HG03469 (cell line): Measurements from ENCODE around the gene TNMD.

Source experiments
- ATAC-seq: cut with Tn5 transposase; IDR thresholded peaks from one replicate; pipeline ENCODE4 v1.9.1; 2021; ENCODE audit warnings: mild to moderate bottlenecking, moderate library complexity, moderate number of reproducible peaks; ENCODE audit not compliant: unreplicated experiment

The TNMD gene

DNA sequence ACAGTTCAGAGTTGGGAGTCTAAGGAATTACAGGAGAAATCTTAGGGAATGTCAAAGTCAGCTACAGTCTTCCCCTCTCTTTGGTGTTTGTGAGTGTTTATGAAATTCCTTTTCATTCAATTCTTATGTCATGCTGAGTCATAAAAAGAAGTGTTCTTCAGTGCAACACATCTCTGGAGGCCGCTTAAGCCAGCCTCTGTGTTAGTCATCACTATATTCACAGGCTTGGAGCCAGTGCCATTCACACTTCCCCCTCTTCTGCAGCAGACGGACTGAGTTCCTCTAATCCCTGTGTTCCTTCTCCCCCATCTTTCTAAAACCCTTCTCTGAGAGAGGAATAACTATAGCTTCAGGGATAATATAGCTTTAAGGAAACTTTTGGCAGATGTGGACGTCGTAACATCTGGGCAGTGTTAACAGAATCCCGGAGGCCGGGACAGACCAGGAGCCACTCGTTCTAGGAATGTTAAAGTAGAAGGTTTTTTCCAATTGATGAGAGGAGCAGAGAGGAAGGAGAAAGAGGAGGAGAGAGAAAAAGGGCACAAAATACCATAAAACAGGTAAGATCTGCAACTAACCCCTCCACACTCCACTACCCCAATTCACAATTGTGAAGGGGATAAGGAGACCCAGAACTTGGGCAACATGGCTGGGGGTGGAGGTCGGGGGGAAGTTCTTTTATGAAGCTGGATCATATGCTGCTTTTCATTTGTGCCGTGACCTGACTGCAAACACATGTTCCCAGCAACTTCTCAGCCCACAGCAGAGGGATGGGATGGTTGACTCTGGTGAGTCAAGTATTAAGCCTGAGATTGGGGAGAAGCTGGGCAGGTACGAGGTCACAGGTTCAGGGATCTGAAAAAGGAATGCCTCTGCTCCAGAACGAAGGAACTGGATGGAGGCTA is 59.5 kb downstream of the TNMD start, which contains the start of gene SRPX2:
SRPX2 (plus strand) TSS at position 244 of the 905 bp plus-strand sequence. CDS start 2,124 bp downstream, outside the sequence.
- ATAC-seq, result peak; percentile 76

DNA sequence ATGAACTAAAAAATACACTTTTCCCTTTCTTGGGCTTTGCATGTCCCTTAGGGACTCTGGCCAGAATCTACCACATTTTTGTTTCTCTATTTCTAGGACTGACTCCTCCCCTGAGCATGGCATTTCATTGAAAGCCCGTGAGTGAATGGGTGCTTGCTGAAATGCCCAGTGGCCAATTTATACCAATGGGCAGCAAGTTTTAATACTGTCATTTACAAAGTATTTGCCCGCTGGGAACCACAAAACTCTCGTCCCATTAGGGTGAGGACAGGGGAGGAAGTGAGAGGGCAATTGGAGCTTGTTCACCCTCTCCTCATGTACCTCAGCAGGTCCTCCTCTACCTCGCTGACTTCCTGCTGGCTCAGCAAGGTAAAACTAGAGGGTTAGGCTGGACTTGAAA is 60.4 kb downstream of the TNMD start:
- no peak for ATAC-seq

DNA sequence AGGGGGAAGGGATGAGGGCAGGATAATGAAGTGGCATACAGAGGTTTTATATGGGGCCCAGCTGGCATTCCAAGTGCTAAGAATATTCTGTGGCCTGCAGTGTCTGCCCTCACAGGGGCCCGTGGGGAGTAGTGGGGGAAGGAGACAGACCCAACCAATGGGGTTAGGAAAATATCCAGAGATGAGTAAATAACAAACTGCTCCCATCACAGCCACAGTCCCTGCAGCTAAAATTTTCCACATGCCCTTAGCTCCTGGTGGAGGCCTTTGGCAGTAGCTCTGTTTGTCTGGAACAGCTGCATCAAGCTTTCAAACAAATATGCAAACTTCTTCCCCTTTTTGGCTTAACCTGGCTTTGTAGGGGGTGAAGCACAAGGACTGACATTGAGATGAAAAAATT is 62.4 kb downstream of the TNMD start:
- no peak for ATAC-seq

DNA sequence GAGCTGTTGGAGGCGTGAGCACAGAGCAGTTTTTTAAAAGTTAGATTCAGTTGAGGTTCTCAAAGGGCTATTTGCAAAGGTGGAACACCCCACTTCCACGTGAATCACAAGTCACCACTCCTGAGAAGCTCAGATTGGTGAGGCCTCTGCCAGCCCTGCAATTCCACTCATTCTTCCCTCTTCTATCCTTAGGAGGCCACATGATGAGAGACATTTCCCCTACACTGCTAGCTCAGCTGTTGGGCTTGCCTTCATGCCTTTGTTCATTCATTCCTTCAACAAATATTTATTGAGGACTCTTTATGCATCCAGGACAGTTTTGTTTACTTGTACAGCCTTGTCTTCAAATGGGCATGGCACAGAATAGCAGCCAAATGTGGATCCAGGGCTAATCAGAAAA is 63.0 kb downstream of the TNMD start:
- ATAC-seq, result no peak

DNA sequence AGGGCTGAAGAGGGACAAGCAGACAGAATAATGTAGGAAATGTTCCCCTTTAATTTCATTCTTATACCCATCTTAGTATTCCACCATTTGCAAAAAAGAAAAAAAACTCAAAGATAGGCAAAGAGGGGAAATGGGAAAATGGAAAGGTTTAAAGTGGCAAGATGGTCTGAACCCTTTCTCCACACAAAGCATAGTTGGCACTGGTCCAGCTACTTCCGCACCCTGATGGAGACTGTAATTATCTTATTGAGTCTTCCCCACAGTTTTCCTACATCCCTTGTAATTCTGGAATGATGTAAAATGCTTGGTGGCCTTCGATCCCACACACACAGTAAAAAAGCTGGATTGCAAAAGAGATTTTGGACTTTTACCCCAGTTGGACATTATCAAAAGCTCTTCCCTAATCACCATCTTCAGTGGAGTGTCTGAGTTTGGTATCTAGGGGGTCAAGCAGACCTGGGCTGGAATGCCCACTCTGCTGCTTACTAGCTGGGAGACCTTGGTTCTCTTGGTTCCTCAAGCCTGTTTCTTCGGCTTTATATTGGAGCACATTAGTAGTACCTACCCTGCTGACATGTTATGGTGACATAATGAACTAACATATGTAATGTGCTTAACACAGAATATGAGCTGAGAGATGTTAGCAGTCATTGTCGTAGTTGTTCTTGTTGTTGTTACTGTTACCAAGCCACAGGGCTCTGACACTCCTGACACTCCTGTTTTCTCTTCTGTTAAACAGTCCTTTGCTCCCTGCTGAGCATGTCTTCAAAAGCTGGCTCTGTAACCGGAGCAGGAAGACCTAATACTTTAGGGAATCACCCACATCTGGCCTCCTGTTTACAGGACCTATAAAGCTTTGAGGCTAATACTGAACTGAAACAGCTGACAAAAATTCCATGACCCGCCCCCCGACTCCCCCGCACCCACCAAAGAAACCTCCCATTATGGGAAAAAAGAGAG is 64.0 kb downstream of the TNMD start:
- ATAC-seq, result no peak
